ENCODE data around the gene ATP13A3.

DNA sequence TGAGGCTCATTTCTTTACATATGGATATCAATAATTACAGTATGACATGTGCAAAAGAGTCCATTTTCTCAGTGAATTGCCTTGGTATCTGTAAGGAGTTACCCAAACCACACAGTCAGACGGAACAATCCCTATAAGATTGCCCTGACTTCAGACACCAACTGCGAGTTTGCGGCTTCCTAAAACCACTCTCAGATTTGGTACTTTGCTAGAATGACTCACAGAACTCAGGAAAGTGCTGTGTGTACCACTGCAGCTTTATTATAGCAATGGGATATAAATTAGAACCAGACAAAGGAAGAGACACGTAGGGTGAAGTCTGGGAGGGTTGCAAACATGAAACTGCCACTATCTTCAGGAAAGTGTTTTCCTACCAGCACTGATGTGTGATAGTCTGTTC, 45.8 kb upstream of the ATP13A3 start:
- TF ChIP-seq, protein P1, sequence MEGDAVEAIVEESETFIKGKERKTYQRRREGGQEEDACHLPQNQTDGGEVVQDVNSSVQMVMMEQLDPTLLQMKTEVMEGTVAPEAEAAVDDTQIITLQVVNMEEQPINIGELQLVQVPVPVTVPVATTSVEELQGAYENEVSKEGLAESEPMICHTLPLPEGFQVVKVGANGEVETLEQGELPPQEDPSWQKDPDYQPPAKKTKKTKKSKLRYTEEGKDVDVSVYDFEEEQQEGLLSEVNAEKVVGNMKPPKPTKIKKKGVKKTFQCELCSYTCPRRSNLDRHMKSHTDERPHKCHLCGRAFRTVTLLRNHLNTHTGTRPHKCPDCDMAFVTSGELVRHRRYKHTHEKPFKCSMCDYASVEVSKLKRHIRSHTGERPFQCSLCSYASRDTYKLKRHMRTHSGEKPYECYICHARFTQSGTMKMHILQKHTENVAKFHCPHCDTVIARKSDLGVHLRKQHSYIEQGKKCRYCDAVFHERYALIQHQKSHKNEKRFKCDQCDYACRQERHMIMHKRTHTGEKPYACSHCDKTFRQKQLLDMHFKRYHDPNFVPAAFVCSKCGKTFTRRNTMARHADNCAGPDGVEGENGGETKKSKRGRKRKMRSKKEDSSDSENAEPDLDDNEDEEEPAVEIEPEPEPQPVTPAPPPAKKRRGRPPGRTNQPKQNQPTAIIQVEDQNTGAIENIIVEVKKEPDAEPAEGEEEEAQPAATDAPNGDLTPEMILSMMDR (IDR thresholded peaks at IDR 0.05; ENCODE audit: low read depth, low read length) = no peak
- TF ChIP-seq POLR2A (IDR thresholded peaks at IDR 0.05; ENCODE audit: extremely low read depth, insufficient read length) = no peak
